HepG2 (cell line): ENCODE data around the gene MAN1A1. TPM values are rescaled to one million over a fixed set of nuclear protein-coding genes. Genes with fewer than 3 reads are reported as not detected.
A peak's percentile ranks its signal among the peaks of the same experiment; 100 is the strongest.

Experiments
- ATAC-seq: fragments of 200-7000 bp; cut with Tn5 transposase; 3 replicates; pipeline ENCODE4 v1.9.1; 2020; ENCODE audit warnings: mild to moderate bottlenecking, moderate library complexity
- BruUV-seq: library from RNA; stranded (reverse); fragments of 400-500 nt; replicated peaks from 2 replicates; lab custom pipeline; 2021; lab: Mats Ljungman, UMichigan
- CTCF ChIA-PET: fragments of 300-600 bp; formaldehyde crosslinking; extraction: SDS; loops from one replicate; lab custom pipeline; 2021; ENCODE audit warnings: low total read pairs, inconsistent platforms, low intra/inter-chr PET ratio; lab: Yijun Ruan, JAX
- POLR2A ChIA-PET: fragments of 350-600 bp; sonication (Branson Sonifier 250); formaldehyde crosslinking; loops from one replicate; lab custom pipeline; 2020; ENCODE audit warnings: antibody characterized with exemption, inconsistent platforms; lab: Yijun Ruan, JAX
- DNase-seq: peaks from one replicate; pipeline ENCODE4 v3.0.0-alpha.2; 2015; ENCODE audit warnings: low spot score
- FAIRE-seq: peaks from 3 replicates; lab custom pipeline; 2011; peaks lifted over from hg19 to GRCh38; lab: Jason Lieb, UNC
- H2AFZ ChIP-seq: one replicate; pipeline ENCODE4 v1.6.1; 2011; ENCODE audit warnings: low read length, inconsistent platforms
- H3K27ac ChIP-seq: fragments of 300-600 bp; 3 replicates; pipeline ENCODE4 v1.8.0; 2011; ENCODE audit warnings: mixed run types, mild to moderate bottlenecking, mixed read lengths, low read length, inconsistent platforms; ENCODE audit not compliant: insufficient read depth; ENCODE audit errors: extremely low read length
- H3K27me3 ChIP-seq, 2 experiments: fragments of 200-600 bp in 1 of 2; 2 replicates in 1 of 2; 3 replicates in 1 of 2; pipeline versions ENCODE4 v1.6.0 to v1.8.0; 2011; ENCODE audit warnings: low read length in 2 of 2, mild to moderate bottlenecking in 2 of 2, moderate library complexity in 2 of 2, inconsistent platforms in 1 of 2; ENCODE audit not compliant: insufficient read depth in 2 of 2, control insufficient read depth in 1 of 2
- H3K36me3 ChIP-seq, 2 experiments: fragments of 200-600 bp in 1 of 2; replicated peaks in 1 of 2; 2 replicates in 1 of 2; 3 replicates in 1 of 2; pipeline versions ENCODE4 v1.5.1 to v1.8.0; 2011; ENCODE audit warnings: low read length in 2 of 2, inconsistent platforms in 1 of 2; ENCODE audit not compliant: insufficient read depth in 2 of 2, control insufficient read depth in 1 of 2
- H3K4me1 ChIP-seq: 2 replicates; pipeline ENCODE4 v1.5.1; 2012; ENCODE audit warnings: low read length, inconsistent platforms; ENCODE audit not compliant: insufficient read depth
- H3K4me2 ChIP-seq: 2 replicates; pipeline ENCODE4 v1.6.0; 2011; ENCODE audit warnings: low read depth, low read length, inconsistent platforms
- H3K4me3 ChIP-seq, 3 experiments: fragments of 200-600 bp in 1 of 3; sonication (generic), shearing (Covaris generic) in 1 of 3; replicated peaks in 1 of 3; 2 replicates each; pipeline ENCODE4 v1.5.1; 2011 to 2016; ENCODE audit warnings: low read length in 3 of 3, inconsistent platforms in 2 of 3, low read depth in 2 of 3, mild to moderate bottlenecking in 2 of 3, control low read depth in 1 of 3, mixed read lengths in 1 of 3; ENCODE audit not compliant: insufficient read depth in 1 of 3
- H3K79me2 ChIP-seq: one replicate; pipeline ENCODE4 v1.6.1; 2011; ENCODE audit warnings: low read length, inconsistent platforms; ENCODE audit not compliant: insufficient read depth
- H3K9ac ChIP-seq: 2 replicates; pipeline ENCODE4 v1.6.0; 2011; ENCODE audit warnings: mild to moderate bottlenecking, low read depth, low read length, inconsistent platforms; ENCODE audit not compliant: insufficient read depth
- H3K9me3 ChIP-seq: 2 replicates; pipeline ENCODE4 v1.5.1; 2012; ENCODE audit warnings: mild to moderate bottlenecking, low read length
- H4K20me1 ChIP-seq: 2 replicates; pipeline ENCODE4 v1.6.0; 2011; ENCODE audit warnings: inconsistent platforms, mild to moderate bottlenecking, low read length, moderate library complexity; ENCODE audit not compliant: insufficient read depth
- ATF4 ChIP-seq, 2 experiments: fragments of 450-650 bp in 1 of 2; sonication (generic) in 1 of 2; formaldehyde crosslinking; IDR thresholded peaks; 2 replicates each; pipeline versions ENCODE4 v1.5.0 to v1.8.0; 2020 to 2022; ENCODE audit warnings: mild to moderate bottlenecking in 1 of 2, missing genetic modification reagents in 1 of 2
- CEBPB ChIP-seq: IDR thresholded peaks from 2 replicates; pipeline ENCODE4 v1.6.1; 2011; ENCODE audit warnings: low read depth, low read length, improper control_type of control experiment, borderline replicate concordance
- ELF4 ChIP-seq: sonication (generic); formaldehyde crosslinking; IDR thresholded peaks from 2 replicates; pipeline ENCODE4 v1.5.0; 2020; ENCODE audit warnings: missing genetic modification reagents, mild to moderate bottlenecking, moderate library complexity, borderline replicate concordance
- EP300 ChIP-seq, 3 experiments: sonication (generic) in 1 of 3; formaldehyde crosslinking in 1 of 3; IDR thresholded peaks; 2 replicates each; pipeline versions ENCODE4 v1.5.1 to v1.6.1; 2011 to 2020; ENCODE audit warnings: low read depth in 2 of 3, low read length in 2 of 3, borderline replicate concordance in 1 of 3, improper control_type of control experiment in 1 of 3, mild to moderate bottlenecking in 1 of 3, missing genetic modification reagents in 1 of 3, moderate library complexity in 1 of 3
- GATAD1 ChIP-seq: IDR thresholded peaks from 2 replicates; pipeline ENCODE4 v1.6.1; 2016; ENCODE audit warnings: missing genetic modification reagents, missing compliant biosample characterization
- HNF4A ChIP-seq: sonication (generic); formaldehyde crosslinking; IDR thresholded peaks from 2 replicates; pipeline ENCODE4 v1.4.0; 2020; ENCODE audit warnings: missing genetic modification reagents
- KDM5A ChIP-seq: fragments of 200-600 bp; sonication (generic); IDR thresholded peaks from 2 replicates; pipeline ENCODE4 v1.7.0; 2018; ENCODE audit warnings: antibody characterized with exemption, mild to moderate bottlenecking, low read length, borderline replicate concordance
- KMT2B ChIP-seq: IDR thresholded peaks from 2 replicates; pipeline ENCODE4 v1.6.1; 2016; ENCODE audit warnings: missing genetic modification reagents, missing compliant biosample characterization
- PCBP1 ChIP-seq: fragments of 200-400 bp; formaldehyde crosslinking; IDR thresholded peaks from 2 replicates; pipeline ENCODE4 v1.6.1; 2017; ENCODE audit warnings: mild to moderate bottlenecking, low read depth, low read length, borderline replicate concordance
- STAG1 ChIP-seq: sonication (generic); formaldehyde crosslinking; IDR thresholded peaks from 2 replicates; pipeline ENCODE4 v1.4.0; 2020; ENCODE audit warnings: missing genetic modification reagents
- TFAP4 ChIP-seq: sonication (generic); IDR thresholded peaks from 2 replicates; pipeline ENCODE4 v1.6.1; 2016; ENCODE audit warnings: low read depth, borderline replicate concordance
- TGIF2 ChIP-seq: IDR thresholded peaks from 2 replicates; pipeline ENCODE4 v1.6.1; 2016; ENCODE audit warnings: control low read depth, missing compliant biosample characterization
- ZNF432 ChIP-seq: sonication (generic); formaldehyde crosslinking; IDR thresholded peaks from 2 replicates; pipeline ENCODE4 v1.5.0; 2020; ENCODE audit warnings: missing genetic modification reagents, mild to moderate bottlenecking, borderline replicate concordance
- ZNF501 ChIP-seq: sonication (generic); formaldehyde crosslinking; IDR thresholded peaks from 2 replicates; pipeline ENCODE4 v1.5.1; 2020; ENCODE audit warnings: mild to moderate bottlenecking, moderate library complexity, missing genetic modification reagents
- ZNF7 ChIP-seq: IDR thresholded peaks from 2 replicates; pipeline ENCODE4 v1.6.1; 2016; ENCODE audit warnings: missing biosample characterization, missing genetic modification reagents
- ZNF816 ChIP-seq: sonication (generic); formaldehyde crosslinking; IDR thresholded peaks from 2 replicates; pipeline ENCODE4 v1.8.0; 2022; ENCODE audit warnings: missing genetic modification reagents, mild to moderate bottlenecking, borderline replicate concordance
- WGBS: methylation state at CpG from one replicate; pipeline ENCODE4 v1.1.6; 2017; ENCODE audit warnings: low lambda C conversion rate; 5-methylcytosine and 5-hydroxymethylcytosine counted together
- in situ Hi-C: cut with HindIII; loops from 2 replicates; pipeline ENCODE4 v1.10.0; 2017; ENCODE audit warnings: low pct_unique_long_range_greater_than_20kb; ENCODE audit not compliant: extremely low pct_ligation_motif_present
- intact Hi-C: fragments of 100-400 bp; cut with micrococcal nuclease; formaldehyde crosslinking; loops from one replicate; pipeline ENCODE4 v1.10.0; 2022; ENCODE audit not compliant: unreplicated experiment
- polyA plus RNA-seq, 8 experiments: library from polyadenylated mRNA; depleted of rRNA in 3 of 8; stranded (reverse) in 7 of 8; unstranded in 1 of 8; fragments of >200 nt; fragmentation: Illumina TruSeq in 4 of 8; extraction: Trizol in 4 of 8; gene quantifications; 2 replicates each; pipeline versions ENCODE4 v1.2.1 to v1.2.3, GENCODE V29; 2011 to 2016; ENCODE audit warnings: low read depth in 4 of 8, missing spikeins in 1 of 8, mixed read lengths in 1 of 8; ENCODE audit not compliant: insufficient read depth in 1 of 8
- total RNA-seq, 5 experiments: library from RNA; depleted of rRNA; stranded (reverse); fragments of >200 nt; fragmentation: Illumina TruSeq; extraction: Trizol; gene quantifications; 2 replicates each; pipeline ENCODE4 v1.2.3, GENCODE V29; 2016; ENCODE audit warnings: low read depth in 1 of 5
- TF ChIP-seq, protein P1 (sequence below): IDR thresholded peaks from 2 replicates; pipeline ENCODE4 v1.6.1; 2012; ENCODE audit warnings: low read depth, low read length, improper control_type of control experiment

The MAN1A1 gene
- total and polyA plus RNA-seq, 2 of the 13 experiments (the other 11 are each of a cell fraction or from before 2014, with no cell fraction given): 156 to 236 TPM

GRCh38 chr6:119350952-119351372, 1.4 kb upstream of the MAN1A1 start (continued):
- TF ChIP-seq EP300 (IDR thresholded peaks at IDR 0.05; ENCODE audit: low read depth in 2 of 2, low read length in 2 of 2) (no peak), EP300 (CRISPR knock-in tag; IDR thresholded peaks at IDR 0.05; ENCODE audit: borderline replicate concordance) (no peak), STAG1 (peak; percentile 65), GATAD1 (CRISPR knock-in tag) (peak; percentile 29; the same call in 1 of the 2 replicates), ZNF816 (CRISPR knock-in tag) (no peak), ZNF7 (CRISPR knock-in tag) (no peak)
- TF ChIP-seq, protein P1, sequence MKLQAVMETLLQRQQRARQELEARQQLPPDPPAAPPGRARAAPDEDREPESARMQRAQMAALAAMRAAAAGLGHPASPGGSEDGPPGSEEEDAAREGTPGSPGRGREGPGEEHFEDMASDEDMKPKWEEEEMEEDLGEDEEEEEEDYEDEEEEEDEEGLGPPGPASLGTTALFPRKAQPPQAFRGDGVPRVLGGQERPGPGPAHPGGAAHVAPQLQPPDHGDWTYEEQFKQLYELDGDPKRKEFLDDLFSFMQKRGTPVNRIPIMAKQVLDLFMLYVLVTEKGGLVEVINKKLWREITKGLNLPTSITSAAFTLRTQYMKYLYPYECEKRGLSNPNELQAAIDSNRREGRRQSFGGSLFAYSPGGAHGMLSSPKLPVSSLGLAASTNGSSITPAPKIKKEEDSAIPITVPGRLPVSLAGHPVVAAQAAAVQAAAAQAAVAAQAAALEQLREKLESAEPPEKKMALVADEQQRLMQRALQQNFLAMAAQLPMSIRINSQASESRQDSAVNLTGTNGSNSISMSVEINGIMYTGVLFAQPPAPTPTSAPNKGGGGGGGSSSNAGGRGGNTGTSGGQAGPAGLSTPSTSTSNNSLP: peak; percentile 76

- no peaks in the 10 kb centered on the region for H3K9me3 ChIP-seq
- no TSS peak for BruUV-seq
- peak overlapping the region; percentile 68 for H3K27ac ChIP-seq
- DNase-seq (peak; percentile 33), FAIRE-seq (no peak), ATAC-seq (peak; percentile 1)
- ChIA-PET POLR2A (interaction anchor here (1.0 to 1.4 kb wide), 4 partner anchors 27 to 146 kb away, joined by 3 to 5 read pairs (median 4); no protein-coding TSS in a partner anchor), CTCF (interaction anchor here (1.4 kb wide), 1 partner anchor 628 kb away, joined by 4 read pairs; no protein-coding TSS in a partner anchor)
- peak overlapping the region; percentile 89 to 99 (median 99) for H3K4me3 ChIP-seq
- H3K27me3 ChIP-seq: no peaks in the 10 kb centered on the region; a peak in 1 of 5 replicates
- intact Hi-C loops: loop anchor here (1.0 to 10.0 kb wide), 3 partner anchors 392 to 1474 kb away; no protein-coding TSS in a partner anchor
- peak overlapping the region; percentile 83 for H3K9ac ChIP-seq
- peak overlapping the region; percentile 83 for H3K4me2 ChIP-seq
- H3K36me3 ChIP-seq: peaks cover 0 to 2% of the 10 kb centered on the region in 2 experiments; a peak in 2 of 5 replicates
- H3K4me1 ChIP-seq: peaks cover 16% of the 10 kb centered on the region
- H3K79me2 ChIP-seq: peaks cover 67% of the 10 kb centered on the region
- H4K20me1 ChIP-seq: peaks cover 21% of the 10 kb centered on the region
- H2AFZ ChIP-seq: peak overlapping the region; percentile 7
- in situ Hi-C loops: loop anchor here (10.0 kb wide), 1 partner anchor 384 kb away; no protein-coding TSS in a partner anchor
- WGBS: 2% methylated on average over 22 of the region's 24 CpGs
- 0 out of 2 replicates have a peak, but pooled peaks have one; percentile 22 for TF ChIP-seq PCBP1
- TF ChIP-seq TGIF2 (CRISPR knock-in tag): peak; percentile 26; the same call in 1 of the 2 replicates
- peak; percentile 72; the same call in 1 of the 2 replicates for TF ChIP-seq KDM5A
- TF ChIP-seq ELF4 (CRISPR knock-in tag): 0 out of 2 replicates have a peak, but pooled peaks have one; percentile 51
- no peak for TF ChIP-seq KMT2B
- peak in 1 of 2 experiments; percentile 30; a peak in 1 of 4 replicates for TF ChIP-seq ATF4 (CRISPR knock-in tag; IDR thresholded peaks at IDR 0.05)
- TF ChIP-seq TFAP4: peak; percentile 52; the same call in 1 of the 2 replicates
- TF ChIP-seq ZNF432: no peak
- TF ChIP-seq CEBPB: 0 out of 2 replicates have a peak, but pooled peaks have one; percentile 3
- TF ChIP-seq HNF4A (CRISPR knock-in tag): 0 out of 2 replicates have a peak, but pooled peaks have one; percentile 5
- TF ChIP-seq ZNF501: no peak
Observed at GRCh38 chr6:119350202-119350951, 816 bp upstream of the MAN1A1 start.
